RPMI7951 (cell line): ENCODE data around the gene TANGO2. TPM values are rescaled to one million over a fixed set of nuclear protein-coding genes. Genes with fewer than 3 reads are reported as not detected.

Experiments used
- total RNA-seq: library from RNA; depleted of rRNA; stranded (reverse); fragments of >200 nt; shearing (Covaris generic); gene quantifications from 2 replicates; pipeline ENCODE4 v1.2.3, GENCODE V29; 2014; rRNA removed

The TANGO2 gene
- total RNA-seq, 1 experiment from 2014 or later = 14.9 TPM

Other genes with a start within 250 kb of the TANGO2 start
- 11.9 and 12.4 TPM in 2 replicates for gene GNB1L, start 166.2 kb upstream of the TANGO2 start, total RNA-seq
- 5.0 and 8.5 TPM in 2 replicates for gene RTL10, start 166.2 kb upstream of the TANGO2 start, total RNA-seq
- gene COMT, start 79.3 kb upstream of the TANGO2 start, total RNA-seq = 125 and 152 TPM in 2 replicates
- gene TXNRD2, start 79.3 kb upstream of the TANGO2 start, total RNA-seq = 23.2 and 24.9 TPM in 2 replicates
- gene ARVCF, start 4.3 kb upstream of the TANGO2 start, total RNA-seq = 0.98 and 2.8 TPM in 2 replicates
- 9.2 and 9.9 TPM in 2 replicates for gene DGCR8, start 59.1 kb downstream of the TANGO2 start, total RNA-seq
- 528 and 684 TPM in 2 replicates for gene RANBP1, start 95.0 kb downstream of the TANGO2 start, total RNA-seq
- 14.7 and 16.2 TPM in 2 replicates for gene TRMT2A, start 96.1 kb downstream of the TANGO2 start, total RNA-seq
- 3.4 TPM in 2 replicates for gene ZDHHC8, start 110.7 kb downstream of the TANGO2 start, total RNA-seq
- 0.68 TPM in 1 of 2 replicates, not detected in the other for gene CCDC188, start 129.9 kb downstream of the TANGO2 start, total RNA-seq
- 0.12 and 0.39 TPM in 2 replicates for gene RTN4R, start 247.2 kb downstream of the TANGO2 start, total RNA-seq